Activated CD4-positive, alpha-beta T cell treated with anti-CD3 and anti-CD28 coated beads for 48 hours (primary cell): ENCODE data around the gene MFAP2.
"Not testable (repeated sequence)": the region's sequence is repeated elsewhere in the genome, so short reads cannot be mapped to it uniquely, and the experiment has no call there.

Experiments
- DNase-seq: peaks from one replicate; pipeline ENCODE4 v3.0.0-alpha.2; 2020

The MFAP2 gene

GRCh38 chr1:16958475-16958874, 21.9 kb downstream of the MFAP2 start:
- DNase-seq = no peak

GRCh38 chr1:16957731-16958130, 22.7 kb downstream of the MFAP2 start:
- DNase-seq = no peak

GRCh38 chr1:16956775-16957174, 23.6 kb downstream of the MFAP2 start:
- DNase-seq = no peak

DNA sequence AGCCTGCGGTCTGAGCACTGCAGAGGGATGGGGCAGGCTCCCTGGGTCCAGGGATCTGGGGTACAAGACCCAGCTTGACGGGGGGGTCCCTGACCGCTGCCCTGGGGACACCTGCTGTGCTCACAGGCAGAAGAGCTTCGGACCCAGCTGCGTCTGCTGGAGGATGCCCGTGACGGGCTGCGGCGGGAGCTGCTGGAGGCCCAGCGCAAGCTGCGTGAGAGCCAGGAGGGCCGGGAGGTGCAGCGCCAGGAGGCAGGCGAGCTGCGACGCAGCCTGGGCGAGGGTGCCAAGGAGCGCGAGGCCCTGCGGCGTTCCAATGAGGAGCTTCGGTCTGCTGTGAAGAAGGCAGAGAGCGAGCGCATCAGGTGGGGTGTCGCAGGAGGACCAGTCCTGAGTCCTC, 25.2 kb downstream of the MFAP2 start:
- DNase-seq = no peak

- DNase-seq = no peak
Measured at GRCh38 chr1:16954579-16954978, 25.8 kb downstream of the MFAP2 start.

DNA sequence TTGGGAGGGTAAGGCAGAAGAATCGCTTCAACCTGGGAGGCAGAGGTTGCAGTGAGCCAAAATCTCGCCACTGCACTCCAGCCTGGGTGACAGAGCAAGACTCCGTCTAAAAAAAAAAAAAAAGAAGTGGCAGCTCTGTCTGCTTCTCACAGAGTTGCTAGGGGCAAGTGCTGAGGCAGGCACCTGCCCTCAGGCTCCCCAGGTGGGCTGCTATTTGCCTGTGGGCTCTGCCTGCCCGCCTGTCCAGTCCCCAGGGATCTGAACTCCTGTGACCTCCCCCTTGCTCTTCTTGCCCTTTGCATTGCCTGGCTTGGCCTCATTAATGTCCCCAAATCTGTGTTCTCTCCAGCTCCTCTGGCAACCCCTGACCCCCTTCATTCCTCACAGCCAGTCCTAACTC, 28.0 kb downstream of the MFAP2 start:
- not testable (repeated sequence) for DNase-seq

DNA sequence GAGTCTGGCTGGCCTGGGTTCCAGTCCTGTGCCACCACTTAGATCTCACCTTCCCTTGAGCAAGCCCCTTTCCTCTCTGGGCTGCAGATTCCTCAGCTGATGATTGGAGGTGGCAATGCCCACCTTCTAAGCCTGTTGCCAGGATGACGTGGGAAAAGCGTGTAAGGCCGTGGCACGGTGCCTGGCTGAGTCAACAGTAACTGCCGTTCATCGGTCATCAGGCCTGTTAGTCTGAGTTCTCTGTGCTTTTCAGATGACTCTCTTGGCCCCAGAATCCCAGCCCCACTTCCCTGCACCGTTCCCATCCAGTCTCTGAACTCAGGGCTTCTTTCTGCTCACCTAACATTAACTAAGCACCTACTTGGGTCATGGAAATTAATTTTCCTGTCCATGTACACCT, 31.4 kb downstream of the MFAP2 start:
- not testable (repeated sequence) for DNase-seq

- DNase-seq = not testable (repeated sequence)
Measured at GRCh38 chr1:16948282-16948891, 32.0 kb downstream of the MFAP2 start.

DNA sequence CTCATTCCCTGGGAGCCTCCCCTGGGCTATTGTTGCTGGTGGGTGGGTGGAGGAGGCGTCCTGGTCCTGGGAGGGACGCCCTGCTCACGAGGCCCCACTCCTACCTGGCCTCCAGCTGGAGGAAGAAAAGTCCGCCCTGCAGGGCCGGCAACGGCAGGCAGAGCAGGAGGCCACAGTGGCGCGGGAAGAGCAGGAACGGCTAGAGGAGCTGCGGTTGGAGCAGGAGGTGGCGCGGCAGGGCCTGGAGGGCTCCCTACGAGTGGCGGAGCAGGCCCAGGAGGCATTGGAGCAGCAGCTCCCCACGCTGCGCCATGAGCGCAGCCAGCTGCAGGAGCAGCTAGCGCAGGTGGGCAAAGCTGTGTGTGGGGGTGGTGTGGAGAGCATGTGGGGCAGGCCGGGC, 33.8 kb downstream of the MFAP2 start:
- no peak for DNase-seq

DNA sequence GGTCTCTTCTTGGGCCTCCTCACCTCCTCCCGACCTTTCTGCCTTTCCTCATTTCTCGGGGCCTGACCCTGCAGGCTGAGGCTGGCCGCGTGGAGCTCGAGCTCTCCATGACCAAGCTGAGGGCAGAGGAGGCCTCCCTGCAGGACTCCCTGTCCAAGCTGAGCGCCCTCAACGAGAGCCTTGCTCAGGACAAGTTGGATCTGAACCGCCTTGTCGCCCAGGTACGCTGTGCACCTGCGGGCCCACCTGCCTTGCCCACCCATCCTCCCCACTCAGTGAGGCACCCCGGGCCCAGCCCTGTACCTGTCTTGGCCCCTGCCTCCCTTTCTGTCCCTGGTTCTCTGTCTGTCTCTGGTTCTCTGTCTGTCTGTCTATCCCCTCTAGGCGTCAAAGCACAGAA, 34.2 kb downstream of the MFAP2 start:
- DNase-seq = not testable (repeated sequence)

- DNase-seq = not testable (repeated sequence)
Measured at GRCh38 chr1:16945512-16945911, 34.9 kb downstream of the MFAP2 start.

- DNase-seq = no peak
Measured at GRCh38 chr1:16944038-16944437, 36.4 kb downstream of the MFAP2 start.

- not testable (repeated sequence) for DNase-seq
Measured at GRCh38 chr1:16939386-16940180, 40.8 kb downstream of the MFAP2 start.

- no peak for DNase-seq
Measured at GRCh38 chr1:16938351-16939321, 41.8 kb downstream of the MFAP2 start.

- not testable (repeated sequence) for DNase-seq
Measured at GRCh38 chr1:16936580-16936979, 43.8 kb downstream of the MFAP2 start.

DNA sequence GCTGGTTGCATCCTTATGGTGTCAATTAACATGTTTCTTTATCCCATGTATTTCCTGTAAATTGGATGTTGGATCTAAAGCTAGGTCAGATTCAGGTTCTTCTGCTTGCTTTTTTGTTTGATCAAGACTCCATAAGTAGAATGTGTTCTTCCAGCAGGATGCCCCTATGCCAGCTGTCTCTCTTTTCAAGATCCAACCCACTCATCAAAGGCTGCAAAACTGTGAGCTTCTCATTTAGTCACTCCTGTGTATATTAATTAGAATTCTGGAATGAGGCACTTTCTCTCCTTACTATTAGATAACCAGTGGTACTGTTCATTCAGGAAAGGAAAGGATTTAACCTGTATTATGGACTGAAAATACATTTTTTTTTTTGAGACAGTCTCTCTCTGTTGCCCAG, 46.5 kb downstream of the MFAP2 start:
- DNase-seq = not testable (repeated sequence)

GRCh38 chr1:16931206-16931934, 49.0 kb downstream of the MFAP2 start:
- DNase-seq = not testable (repeated sequence)

- DNase-seq = not testable (repeated sequence)
Measured at GRCh38 chr1:16929146-16930041, 51.0 kb downstream of the MFAP2 start.

DNA sequence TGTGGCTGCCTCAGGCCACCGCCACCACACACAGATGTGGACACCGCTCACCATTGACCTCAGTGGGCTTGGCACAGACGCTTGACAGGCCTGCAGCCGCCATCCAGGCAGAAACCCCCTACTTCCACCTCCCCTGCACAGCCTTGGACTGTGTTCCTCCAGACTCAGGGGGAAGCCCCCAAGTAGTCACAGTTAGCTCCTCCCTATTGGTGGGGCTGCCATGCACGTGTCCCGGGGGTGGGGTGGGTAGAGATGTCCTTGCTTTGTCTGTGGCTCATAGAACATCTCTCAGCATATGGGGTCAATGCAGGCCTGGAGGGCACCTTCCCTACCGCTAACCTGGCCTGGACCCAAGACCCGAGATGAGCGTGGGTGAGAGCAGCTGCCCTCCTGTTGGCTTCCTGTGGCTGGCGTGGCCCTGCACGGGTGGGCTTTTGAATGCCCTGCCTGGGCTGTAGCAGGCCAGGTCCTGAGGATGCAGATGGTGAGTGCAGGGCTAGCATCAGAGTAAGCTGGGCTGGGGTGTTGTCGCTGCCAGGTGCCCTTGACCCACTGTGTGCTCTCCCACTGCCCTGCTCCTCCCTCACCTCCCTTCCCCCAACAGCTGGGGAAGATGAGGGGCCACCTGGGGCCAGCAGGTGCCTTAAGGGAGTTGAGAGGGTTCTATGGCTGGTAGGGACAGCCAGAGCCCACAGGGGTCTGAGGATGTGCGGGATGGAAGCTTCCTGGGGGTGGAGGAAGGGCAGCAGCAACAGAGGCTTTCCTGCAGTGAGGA, 52.5 kb downstream of the MFAP2 start:
- no peak for DNase-seq

DNA sequence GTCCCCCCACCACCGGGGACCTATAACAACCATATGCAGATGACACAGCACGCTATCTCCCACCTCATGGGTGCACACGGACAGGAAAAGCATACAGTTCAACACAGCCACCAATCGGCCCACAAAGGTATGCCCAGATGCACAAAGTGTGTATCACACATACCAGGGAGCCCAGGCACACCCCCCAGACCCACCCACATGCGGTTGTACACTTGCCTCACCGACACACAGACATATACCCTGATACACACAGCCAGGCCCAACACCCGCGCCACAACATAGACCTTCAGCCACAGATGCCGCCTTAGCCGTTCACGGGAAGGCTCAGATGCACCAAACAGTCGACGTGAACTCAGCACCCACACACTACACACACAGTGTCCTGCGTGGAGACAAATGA, 53.2 kb downstream of the MFAP2 start:
- no peak for DNase-seq
